HG02678 (cell line): ENCODE measurements around the gene RAD50.
"Not testable (repeated sequence)": the region's sequence is repeated elsewhere in the genome, so short reads cannot be mapped to it uniquely, and the experiment has no call there.

ENCODE experiments used
- ATAC-seq: cut with Tn5 transposase; IDR thresholded peaks from one replicate; pipeline ENCODE4 v1.9.1; 2021; ENCODE audit warnings: mild to moderate bottlenecking, moderate library complexity; ENCODE audit not compliant: unreplicated experiment

RAD50 gene

DNA sequence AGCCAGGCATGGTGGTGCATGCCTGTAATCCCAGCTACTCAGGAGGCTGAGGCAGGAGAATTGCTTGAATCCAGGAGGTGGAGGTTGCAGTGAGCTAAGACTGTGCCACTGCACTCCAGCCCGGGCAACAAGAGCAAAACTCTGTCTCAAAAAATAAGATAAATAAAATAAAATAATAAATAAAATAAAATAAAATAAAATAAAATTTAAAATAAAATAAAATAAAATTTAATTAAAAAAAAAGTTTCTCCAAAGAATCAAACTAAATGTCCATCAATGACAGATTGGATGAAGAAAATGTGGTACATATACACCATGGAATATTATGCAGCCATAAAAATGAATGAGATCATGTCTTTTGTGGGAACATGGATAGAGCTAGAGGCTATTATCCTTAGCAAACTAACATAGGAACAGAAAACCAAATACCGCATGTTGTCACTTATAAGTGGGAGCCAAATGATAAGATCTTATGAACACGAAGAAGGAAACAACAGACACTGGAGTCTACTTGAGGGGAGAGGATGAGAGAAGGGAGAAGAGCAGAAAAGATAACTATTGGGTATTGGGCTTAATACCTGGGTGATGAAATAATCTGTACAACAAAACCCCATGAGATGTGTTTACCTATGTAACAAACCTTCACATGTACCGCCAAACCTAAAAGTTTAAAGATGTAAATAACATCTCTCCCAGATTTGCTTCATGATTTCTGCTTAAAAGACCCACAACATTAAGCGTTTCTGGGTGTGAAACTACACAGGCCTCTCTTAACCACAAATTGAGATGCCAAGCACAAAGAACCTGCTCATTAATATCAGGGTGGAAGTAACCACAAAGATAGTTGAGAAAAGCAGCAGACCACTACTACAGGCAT lies 135.2 kb downstream of the RAD50 start:
- ATAC-seq: not testable (repeated sequence)

- ATAC-seq: no peak
Observed at GRCh38 chr5:132692632-132692967, 135.8 kb downstream of the RAD50 start.
